Smooth muscle cell of the brain vasculature (primary cell): Measurements from ENCODE around the gene RHOG.
A peak's percentile ranks its signal among the peaks of the same experiment; 100 is the strongest.
"Not testable (repeated sequence)": the region's sequence is repeated elsewhere in the genome, so short reads cannot be mapped to it uniquely, and the experiment has no call there.

Source experiments
- DNase-seq: peaks from one replicate; pipeline ENCODE4 v3.0.0-alpha.2; 2012; ENCODE audit warnings: low read depth, low spot score

RHOG gene

GRCh38 chr11:3840870-3841425, at the start of gene RHOG:
RHOG (minus strand) TSS chr11:3840959; CDS start chr11:3828138, 12,821 bp downstream.
- DNase-seq = no peak

GRCh38 chr11:3890014-3890413, 49.3 kb upstream of the RHOG start:
- DNase-seq = no peak

GRCh38 chr11:3888876-3889275, 48.1 kb upstream of the RHOG start:
- no peak for DNase-seq

GRCh38 chr11:3886985-3887384, 46.2 kb upstream of the RHOG start:
- no peak for DNase-seq

- no peak for DNase-seq
Observed at GRCh38 chr11:3885855-3886254, 45.1 kb upstream of the RHOG start.

- no peak for DNase-seq
Observed at GRCh38 chr11:3882655-3883054, 41.9 kb upstream of the RHOG start.

- no peak for DNase-seq
Observed at GRCh38 chr11:3880724-3881123, 40.0 kb upstream of the RHOG start.

GRCh38 chr11:3879967-3880542, 39.3 kb upstream of the RHOG start:
- DNase-seq = no peak

GRCh38 chr11:3879216-3879966, 38.6 kb upstream of the RHOG start:
- no peak for DNase-seq

- DNase-seq = no peak
Observed at GRCh38 chr11:3878258-3878584, 37.5 kb upstream of the RHOG start.

GRCh38 chr11:3877364-3878257, 36.9 kb upstream of the RHOG start:
- no peak for DNase-seq

- DNase-seq = no peak
Observed at GRCh38 chr11:3876613-3877012, 35.9 kb upstream of the RHOG start.

- DNase-seq = no peak
Observed at GRCh38 chr11:3873712-3874349, 33.1 kb upstream of the RHOG start.

- DNase-seq = no peak
Observed at GRCh38 chr11:3867209-3868091, 26.7 kb upstream of the RHOG start.

GRCh38 chr11:3866836-3867208, 26.1 kb upstream of the RHOG start:
- DNase-seq = no peak

GRCh38 chr11:3866206-3866605, 25.4 kb upstream of the RHOG start:
- DNase-seq = no peak

- DNase-seq = no peak
Observed at GRCh38 chr11:3865388-3866193, 24.8 kb upstream of the RHOG start.

GRCh38 chr11:3861683-3862082, 20.9 kb upstream of the RHOG start:
- peak; percentile 67 for DNase-seq

GRCh38 chr11:3860898-3861393, 20.2 kb upstream of the RHOG start:
- DNase-seq = not testable (repeated sequence)

- no peak for DNase-seq
Observed at GRCh38 chr11:3860375-3860774, 19.6 kb upstream of the RHOG start.
